ENCODE results near the gene GABPB2. TPM values are rescaled to one million over a fixed set of nuclear protein-coding genes. Genes with fewer than 3 reads are reported as not detected.

Gene GABPB2
- total and polyA plus RNA-seq, 2 of the 13 experiments (the other 11 are each of a cell fraction or from before 2014, with no cell fraction given), result 0.09 TPM; not detected in 1

DNA sequence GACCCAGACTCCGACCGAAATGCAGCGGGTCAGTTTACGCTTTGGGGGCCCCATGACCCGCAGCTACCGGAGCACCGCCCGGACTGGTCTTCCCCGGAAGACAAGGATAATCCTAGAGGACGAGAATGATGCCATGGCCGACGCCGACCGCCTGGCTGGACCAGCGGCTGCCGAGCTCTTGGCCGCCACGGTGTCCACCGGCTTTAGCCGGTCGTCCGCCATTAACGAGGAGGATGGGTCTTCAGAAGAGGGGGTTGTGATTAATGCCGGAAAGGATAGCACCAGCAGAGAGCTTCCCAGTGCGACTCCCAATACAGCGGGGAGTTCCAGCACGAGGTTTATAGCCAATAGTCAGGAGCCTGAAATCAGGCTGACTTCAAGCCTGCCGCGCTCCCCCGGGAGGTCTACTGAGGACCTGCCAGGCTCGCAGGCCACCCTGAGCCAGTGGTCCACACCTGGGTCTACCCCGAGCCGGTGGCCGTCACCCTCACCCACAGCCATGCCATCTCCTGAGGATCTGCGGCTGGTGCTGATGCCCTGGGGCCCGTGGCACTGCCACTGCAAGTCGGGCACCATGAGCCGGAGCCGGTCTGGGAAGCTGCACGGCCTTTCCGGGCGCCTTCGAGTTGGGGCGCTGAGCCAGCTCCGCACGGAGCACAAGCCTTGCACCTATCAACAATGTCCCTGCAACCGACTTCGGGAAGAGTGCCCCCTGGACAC lies 22.5 kb upstream of the GABPB2 start (continued):
- TF ChIP-seq, protein P1, sequence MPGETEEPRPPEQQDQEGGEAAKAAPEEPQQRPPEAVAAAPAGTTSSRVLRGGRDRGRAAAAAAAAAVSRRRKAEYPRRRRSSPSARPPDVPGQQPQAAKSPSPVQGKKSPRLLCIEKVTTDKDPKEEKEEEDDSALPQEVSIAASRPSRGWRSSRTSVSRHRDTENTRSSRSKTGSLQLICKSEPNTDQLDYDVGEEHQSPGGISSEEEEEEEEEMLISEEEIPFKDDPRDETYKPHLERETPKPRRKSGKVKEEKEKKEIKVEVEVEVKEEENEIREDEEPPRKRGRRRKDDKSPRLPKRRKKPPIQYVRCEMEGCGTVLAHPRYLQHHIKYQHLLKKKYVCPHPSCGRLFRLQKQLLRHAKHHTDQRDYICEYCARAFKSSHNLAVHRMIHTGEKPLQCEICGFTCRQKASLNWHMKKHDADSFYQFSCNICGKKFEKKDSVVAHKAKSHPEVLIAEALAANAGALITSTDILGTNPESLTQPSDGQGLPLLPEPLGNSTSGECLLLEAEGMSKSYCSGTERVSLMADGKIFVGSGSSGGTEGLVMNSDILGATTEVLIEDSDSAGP (CRISPR knock-in tag; IDR thresholded peaks at IDR 0.05; ENCODE audit: borderline replicate concordance), result peak; percentile 78
- peak; percentile 73; the same call in 1 of the 2 replicates for TF ChIP-seq ZNF350 (CRISPR knock-in tag; IDR thresholded peaks at IDR 0.05; ENCODE audit: borderline replicate concordance, low read depth)
- no peak for TF ChIP-seq ZNF264 (CRISPR knock-in tag; IDR thresholded peaks at IDR 0.05)
- 0 out of 2 replicates have a peak, but pooled peaks have one; percentile 16 for TF ChIP-seq ZFYVE20 (CRISPR knock-in tag; IDR thresholded peaks at IDR 0.05; ENCODE audit: borderline replicate concordance, low read depth)
- peak; percentile 89 for TF ChIP-seq KDM2A (CRISPR knock-in tag; IDR thresholded peaks at IDR 0.05; ENCODE audit: borderline replicate concordance, low read depth)
- TF ChIP-seq, protein P2, sequence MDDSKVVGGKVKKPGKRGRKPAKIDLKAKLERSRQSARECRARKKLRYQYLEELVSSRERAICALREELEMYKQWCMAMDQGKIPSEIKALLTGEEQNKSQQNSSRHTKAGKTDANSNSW (CRISPR knock-in tag; IDR thresholded peaks at IDR 0.05; ENCODE audit: borderline replicate concordance), result 0 out of 2 replicates have a peak, but pooled peaks have one; percentile 45
- TF ChIP-seq SRSF4 (IDR thresholded peaks at IDR 0.05; ENCODE audit: low read depth, low read length, poor library complexity, severe bottlenecking), result no peak
- TF ChIP-seq, protein P3, sequence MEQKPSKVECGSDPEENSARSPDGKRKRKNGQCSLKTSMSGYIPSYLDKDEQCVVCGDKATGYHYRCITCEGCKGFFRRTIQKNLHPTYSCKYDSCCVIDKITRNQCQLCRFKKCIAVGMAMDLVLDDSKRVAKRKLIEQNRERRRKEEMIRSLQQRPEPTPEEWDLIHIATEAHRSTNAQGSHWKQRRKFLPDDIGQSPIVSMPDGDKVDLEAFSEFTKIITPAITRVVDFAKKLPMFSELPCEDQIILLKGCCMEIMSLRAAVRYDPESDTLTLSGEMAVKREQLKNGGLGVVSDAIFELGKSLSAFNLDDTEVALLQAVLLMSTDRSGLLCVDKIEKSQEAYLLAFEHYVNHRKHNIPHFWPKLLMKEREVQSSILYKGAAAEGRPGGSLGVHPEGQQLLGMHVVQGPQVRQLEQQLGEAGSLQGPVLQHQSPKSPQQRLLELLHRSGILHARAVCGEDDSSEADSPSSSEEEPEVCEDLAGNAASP (CRISPR knock-in tag; IDR thresholded peaks at IDR 0.05; ENCODE audit: borderline replicate concordance), result no peak
- no peak for TF ChIP-seq NR2F6 (IDR thresholded peaks at IDR 0.05)
- TF ChIP-seq NR2F6 (CRISPR knock-in tag; IDR thresholded peaks at IDR 0.05), result 0 out of 2 replicates have a peak, but pooled peaks have one; percentile 15
- TF ChIP-seq CC2D1A (CRISPR knock-in tag; IDR thresholded peaks at IDR 0.05), result no peak
- TF ChIP-seq ZKSCAN8 (CRISPR knock-in tag; IDR thresholded peaks at IDR 0.05; ENCODE audit: borderline replicate concordance), result no peak
- TF ChIP-seq ZNF724P (CRISPR knock-in tag; IDR thresholded peaks at IDR 0.05; ENCODE audit: borderline replicate concordance), result no peak
- no peak for TF ChIP-seq CEBPG (CRISPR knock-in tag; IDR thresholded peaks at IDR 0.05)
- TF ChIP-seq SUZ12 (IDR thresholded peaks at IDR 0.05; ENCODE audit: low read depth, low read length), result no peak
- TF ChIP-seq, protein P4, sequence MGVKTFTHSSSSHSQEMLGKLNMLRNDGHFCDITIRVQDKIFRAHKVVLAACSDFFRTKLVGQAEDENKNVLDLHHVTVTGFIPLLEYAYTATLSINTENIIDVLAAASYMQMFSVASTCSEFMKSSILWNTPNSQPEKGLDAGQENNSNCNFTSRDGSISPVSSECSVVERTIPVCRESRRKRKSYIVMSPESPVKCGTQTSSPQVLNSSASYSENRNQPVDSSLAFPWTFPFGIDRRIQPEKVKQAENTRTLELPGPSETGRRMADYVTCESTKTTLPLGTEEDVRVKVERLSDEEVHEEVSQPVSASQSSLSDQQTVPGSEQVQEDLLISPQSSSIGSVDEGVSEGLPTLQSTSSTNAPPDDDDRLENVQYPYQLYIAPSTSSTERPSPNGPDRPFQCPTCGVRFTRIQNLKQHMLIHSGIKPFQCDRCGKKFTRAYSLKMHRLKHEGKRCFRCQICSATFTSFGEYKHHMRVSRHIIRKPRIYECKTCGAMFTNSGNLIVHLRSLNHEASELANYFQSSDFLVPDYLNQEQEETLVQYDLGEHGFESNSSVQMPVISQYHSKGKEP (CRISPR knock-in tag; IDR thresholded peaks at IDR 0.05), result no peak
- TF ChIP-seq, protein P5, sequence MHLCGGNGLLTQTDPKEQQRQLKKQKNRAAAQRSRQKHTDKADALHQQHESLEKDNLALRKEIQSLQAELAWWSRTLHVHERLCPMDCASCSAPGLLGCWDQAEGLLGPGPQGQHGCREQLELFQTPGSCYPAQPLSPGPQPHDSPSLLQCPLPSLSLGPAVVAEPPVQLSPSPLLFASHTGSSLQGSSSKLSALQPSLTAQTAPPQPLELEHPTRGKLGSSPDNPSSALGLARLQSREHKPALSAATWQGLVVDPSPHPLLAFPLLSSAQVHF (CRISPR knock-in tag; IDR thresholded peaks at IDR 0.05), result no peak
- no peak for TF ChIP-seq ZNF326 (CRISPR knock-in tag; IDR thresholded peaks at IDR 0.05; ENCODE audit: borderline replicate concordance)
- peak; percentile 4; the same call in 1 of the 2 replicates for TF ChIP-seq ZNF839 (CRISPR knock-in tag; IDR thresholded peaks at IDR 0.05; ENCODE audit: borderline replicate concordance)
- TF ChIP-seq ZNF430 (CRISPR knock-in tag; IDR thresholded peaks at IDR 0.05), result peak; percentile 67; the same call in 1 of the 2 replicates
- no peak for TF ChIP-seq ONECUT2 (CRISPR knock-in tag; IDR thresholded peaks at IDR 0.05)
- no peak; the same call in 1 of the 2 replicates for TF ChIP-seq RNF2 (conservative IDR thresholded peaks at IDR 0.05; ENCODE audit: low read depth)
- TF ChIP-seq, protein P6, sequence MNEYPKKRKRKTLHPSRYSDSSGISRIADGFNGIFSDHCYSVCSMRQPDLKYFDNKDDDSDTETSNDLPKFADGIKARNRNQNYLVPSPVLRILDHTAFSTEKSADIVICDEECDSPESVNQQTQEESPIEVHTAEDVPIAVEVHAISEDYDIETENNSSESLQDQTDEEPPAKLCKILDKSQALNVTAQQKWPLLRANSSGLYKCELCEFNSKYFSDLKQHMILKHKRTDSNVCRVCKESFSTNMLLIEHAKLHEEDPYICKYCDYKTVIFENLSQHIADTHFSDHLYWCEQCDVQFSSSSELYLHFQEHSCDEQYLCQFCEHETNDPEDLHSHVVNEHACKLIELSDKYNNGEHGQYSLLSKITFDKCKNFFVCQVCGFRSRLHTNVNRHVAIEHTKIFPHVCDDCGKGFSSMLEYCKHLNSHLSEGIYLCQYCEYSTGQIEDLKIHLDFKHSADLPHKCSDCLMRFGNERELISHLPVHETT (CRISPR knock-in tag; conservative IDR thresholded peaks at IDR 0.05), result no peak
